ENCODE measurements around the gene IER5L.

GRCh38 chr9:129193655-129194054 lies 15.6 kb upstream of the IER5L start:
- no peak for TF ChIP-seq CTCF (IDR thresholded peaks at IDR 0.05)
- TF ChIP-seq POLR2A (IDR thresholded peaks at IDR 0.05): no peak
